Endometrial microvascular endothelial cells (primary cell): Measurements from ENCODE around the gene CFAP58. TPM values are rescaled to one million over a fixed set of nuclear protein-coding genes. Genes with fewer than 3 reads are reported as not detected.

Experiments
- in situ Hi-C: cut with HindIII; loops from 2 replicates; pipeline ENCODE4 v1.10.0; 2017; ENCODE audit warnings: low sequenced_read_pairs, low pct_unique_long_range_greater_than_20kb; ENCODE audit errors: inconsistent ontology term
- total RNA-seq: library from RNA; depleted of rRNA; stranded (reverse); fragments of >200 nt; gene quantifications from one replicate; pipeline ENCODE4 v1.2.3, GENCODE V29; 2015; ENCODE audit errors: inconsistent ontology term

The CFAP58 gene
- total RNA-seq, 1 donor from 2014 or later, result 0.28 TPM

DNA sequence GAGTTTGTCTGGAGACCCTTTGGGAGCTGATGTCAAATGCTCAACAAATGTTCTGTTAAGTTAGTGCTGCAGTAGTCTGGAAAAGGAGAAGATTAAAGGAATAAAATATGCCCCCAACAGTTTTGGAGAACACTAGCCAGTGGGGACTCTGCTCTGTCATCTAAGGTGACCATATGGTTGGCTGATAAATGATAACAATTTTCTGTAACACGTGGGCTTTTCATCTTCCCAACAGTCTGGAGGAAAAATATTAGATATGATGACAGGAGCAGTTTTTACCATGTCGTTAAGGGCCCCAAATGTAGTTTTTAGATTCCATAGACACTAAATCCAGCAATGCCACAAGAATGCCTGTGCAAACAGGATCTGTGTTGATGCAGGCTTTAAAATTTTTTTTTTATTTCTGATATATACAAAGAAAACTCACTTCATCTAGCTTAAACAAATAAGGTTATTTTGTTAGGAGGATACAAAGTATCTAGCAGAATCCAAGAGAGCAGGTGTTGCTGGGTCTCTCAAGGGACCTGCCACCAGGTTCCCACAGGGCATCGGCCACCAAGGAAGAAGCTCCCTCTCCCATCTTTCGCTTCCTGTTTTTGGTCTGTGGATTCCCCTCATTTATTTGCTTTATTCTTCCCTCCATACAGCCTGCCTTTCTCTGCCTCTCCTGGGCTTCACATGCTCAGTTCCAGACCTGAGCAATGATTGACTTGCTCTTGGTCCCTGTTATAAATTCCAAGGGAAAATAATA lies 6.2 kb upstream of the CFAP58 start:
- in situ Hi-C loops, result no loop called here

GRCh38 chr10:104348601-104349000 lies 5.0 kb upstream of the CFAP58 start:
- in situ Hi-C loops, result no loop called here

- in situ Hi-C loops, result no loop called here
Observed at GRCh38 chr10:104349623-104350126, 4.0 kb upstream of the CFAP58 start.

DNA sequence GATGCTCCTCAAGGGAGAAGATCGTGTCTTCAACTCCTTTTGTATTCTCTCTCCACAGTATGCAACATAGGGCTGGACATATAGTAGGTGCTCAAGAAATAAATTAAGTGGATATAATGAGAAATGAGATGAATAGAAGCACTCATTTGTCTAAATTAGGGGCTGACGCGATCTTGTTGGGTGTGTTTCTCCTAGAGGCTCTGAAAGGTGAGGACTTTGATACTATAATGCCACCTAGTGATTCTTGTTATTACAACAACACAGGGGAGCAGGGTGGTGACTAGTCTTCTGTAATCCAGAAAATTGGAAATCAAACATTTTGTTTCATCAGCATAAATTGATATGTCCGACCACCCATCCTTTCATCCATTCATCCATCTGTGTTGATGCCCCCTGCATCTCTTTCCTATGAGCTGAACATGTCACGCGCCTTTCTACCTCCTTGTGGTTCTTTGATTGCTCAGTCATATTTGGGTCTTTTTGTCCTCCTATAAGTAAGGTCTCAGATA lies 3.5 kb upstream of the CFAP58 start:
- in situ Hi-C loops, result no loop called here

GRCh38 chr10:104351061-104351702 lies 2.5 kb upstream of the CFAP58 start:
- in situ Hi-C loops, result no loop called here

DNA sequence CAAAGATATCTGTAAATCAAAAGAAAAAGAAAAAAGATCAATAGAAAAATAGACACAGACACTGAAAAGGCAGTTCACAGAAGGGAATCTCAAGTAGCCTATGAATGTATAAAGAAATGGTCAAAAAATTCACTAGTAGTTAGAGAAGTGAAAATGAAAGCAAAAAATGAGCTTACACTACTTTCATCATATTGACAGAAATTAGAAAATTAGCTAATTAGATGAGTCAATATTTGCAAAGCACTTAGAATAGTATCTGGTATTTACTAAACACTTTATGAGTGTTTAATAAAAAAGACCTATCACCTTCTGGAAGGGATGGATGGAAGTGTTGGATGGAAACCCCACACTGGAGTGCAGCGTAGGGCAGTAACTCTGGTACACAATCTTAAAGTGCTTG lies 1.7 kb upstream of the CFAP58 start:
- in situ Hi-C loops, result no loop called here

DNA sequence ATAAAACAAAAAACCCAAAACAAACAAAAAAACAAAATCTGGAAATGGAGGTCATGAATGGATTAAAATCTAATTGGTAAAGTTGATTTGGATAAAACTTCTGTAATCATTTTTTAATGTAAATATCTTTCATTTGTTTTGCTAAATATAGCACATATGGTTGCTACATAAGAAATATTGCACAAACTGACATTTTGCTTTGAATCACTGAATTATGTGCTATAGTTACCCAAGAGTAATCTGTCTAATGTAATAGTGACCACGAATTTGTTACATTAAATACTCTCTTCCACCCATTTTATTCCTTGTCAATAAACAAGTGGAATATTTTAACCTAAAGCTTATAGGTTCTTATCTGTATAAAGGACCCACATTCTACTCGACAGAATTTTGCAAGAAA lies 6.2 kb downstream of the CFAP58 start:
- in situ Hi-C loops, result no loop called here

GRCh38 chr10:104367904-104368303 lies 14.3 kb downstream of the CFAP58 start:
- in situ Hi-C loops, result no loop called here

- in situ Hi-C loops, result no loop called here
Observed at GRCh38 chr10:104368381-104368780, 14.7 kb downstream of the CFAP58 start.

- in situ Hi-C loops, result no loop called here
Observed at GRCh38 chr10:104371753-104372152, 18.1 kb downstream of the CFAP58 start.

DNA sequence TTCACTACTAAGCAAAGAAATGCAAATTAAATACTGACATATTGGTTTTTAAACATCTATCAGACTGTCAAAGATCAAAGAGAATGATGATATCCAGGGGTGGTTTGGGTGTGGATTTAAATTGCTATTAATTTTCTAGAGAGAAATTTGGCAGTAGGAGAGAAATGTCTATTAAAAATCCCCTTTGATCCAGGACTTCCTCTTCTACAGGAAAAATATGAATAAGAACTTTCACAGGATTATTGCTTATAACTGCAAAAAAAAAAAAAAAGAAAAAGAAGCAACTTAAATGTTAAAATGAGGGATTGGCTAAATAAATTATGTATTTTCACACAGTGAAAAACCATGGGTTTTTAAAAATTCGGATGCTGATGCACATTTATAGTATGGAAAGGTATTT lies 21.0 kb downstream of the CFAP58 start:
- in situ Hi-C loops, result no loop called here

GRCh38 chr10:104376784-104377300 lies 23.2 kb downstream of the CFAP58 start:
- in situ Hi-C loops, result no loop called here

GRCh38 chr10:104380336-104380735 lies 26.7 kb downstream of the CFAP58 start:
- in situ Hi-C loops, result no loop called here

- in situ Hi-C loops, result no loop called here
Observed at GRCh38 chr10:104387130-104387888, 33.7 kb downstream of the CFAP58 start.

GRCh38 chr10:104388830-104389229 lies 35.2 kb downstream of the CFAP58 start:
- in situ Hi-C loops, result no loop called here

- in situ Hi-C loops, result no loop called here
Observed at GRCh38 chr10:104391150-104391968, 37.7 kb downstream of the CFAP58 start.

- in situ Hi-C loops, result no loop called here
Observed at GRCh38 chr10:104391969-104392296, 38.3 kb downstream of the CFAP58 start.

DNA sequence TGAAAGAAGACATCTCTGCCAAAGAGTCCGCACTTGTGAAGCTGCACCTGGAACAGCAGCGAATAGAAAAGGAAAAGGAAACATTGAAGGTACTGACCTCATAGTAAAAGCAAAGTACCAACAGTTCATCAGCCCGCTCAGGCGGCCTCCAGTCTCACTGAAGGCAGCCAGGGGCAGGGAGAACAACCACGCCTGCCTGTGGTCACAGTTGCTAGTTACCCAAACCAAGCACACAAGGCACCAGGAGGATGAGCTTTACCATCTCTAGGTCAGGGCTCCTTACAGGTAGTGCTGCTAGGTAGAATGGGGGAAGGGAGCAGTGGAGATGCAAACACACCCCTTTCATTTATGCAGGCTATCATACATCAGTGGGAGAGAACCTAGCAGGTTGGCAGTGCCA lies 39.8 kb downstream of the CFAP58 start:
- in situ Hi-C loops, result no loop called here

- in situ Hi-C loops, result no loop called here
Observed at GRCh38 chr10:104396581-104396980, 42.9 kb downstream of the CFAP58 start.
